Spleen (tissue), 11 donors: ENCODE results near the gene ZNF609. TPM values are rescaled to one million over a fixed set of nuclear protein-coding genes. Genes with fewer than 3 reads are reported as not detected.
A peak's percentile ranks its signal among the peaks of the same experiment; 100 is the strongest.

Source experiments
- DNase-seq: peaks from one replicate; pipeline ENCODE4 v3.0.0-alpha.2; 2020
- H3K27ac ChIP-seq, 8 donors: fragments of 200-600 bp; sonication (generic) in 7 of 8; 1 replicate in 4 of 8; 2 replicates in 4 of 8; pipeline versions ENCODE4 v1.5.0 to v1.8.0; 2016 to 2021; ENCODE audit warnings: inconsistent platforms in 4 of 8, mild to moderate bottlenecking in 4 of 8, moderate library complexity in 1 of 8
- H3K27me3 ChIP-seq, 7 donors: fragments of 200-600 bp; sonication (generic) in 6 of 7; replicated peaks in 1 of 7; 1 replicate in 4 of 7; 2 replicates in 3 of 7; pipeline versions ENCODE4 v1.5.0 to v1.8.0; 2016 to 2021; ENCODE audit warnings: inconsistent platforms in 3 of 7, mild to moderate bottlenecking in 1 of 7
- H3K36me3 ChIP-seq, 6 donors: fragments of 200-600 bp; sonication (generic) in 5 of 6; 1 replicate in 4 of 6; 2 replicates in 2 of 6; pipeline versions ENCODE4 v1.5.0 to v1.8.0; 2016 to 2021; ENCODE audit warnings: inconsistent platforms in 2 of 6
- H3K4me1 ChIP-seq, 6 donors: fragments of 200-600 bp; sonication (generic) in 5 of 6; 1 replicate in 3 of 6; 2 replicates in 3 of 6; pipeline versions ENCODE4 v1.5.0 to v1.8.0; 2016 to 2021; ENCODE audit warnings: inconsistent platforms in 3 of 6
- H3K4me3 ChIP-seq, 8 donors: fragments of 200-600 bp; sonication (generic) in 7 of 8; 1 replicate in 4 of 8; 2 replicates in 4 of 8; pipeline versions ENCODE4 v1.5.0 to v1.8.0; 2016 to 2021; ENCODE audit warnings: inconsistent platforms in 4 of 8, mild to moderate bottlenecking in 4 of 8, moderate library complexity in 2 of 8
- H3K9me3 ChIP-seq, 8 donors: fragments of 200-600 bp; sonication (generic) in 7 of 8; 1 replicate in 4 of 8; 2 replicates in 4 of 8; pipeline versions ENCODE4 v1.5.0 to v1.8.0; 2016 to 2021; ENCODE audit warnings: inconsistent platforms in 4 of 8
- POLR2A ChIP-seq, 3 donors: fragments of 450-650 bp; IDR thresholded peaks; one replicate each; pipeline ENCODE4 v1.5.1; 2017; ENCODE audit warnings: antibody characterized with exemption in 3 of 3, mild to moderate bottlenecking in 1 of 3
- POLR2AphosphoS5 ChIP-seq, 3 donors: sonication (generic); formaldehyde crosslinking; IDR thresholded peaks; one replicate each; pipeline ENCODE4 v1.5.1; 2017; ENCODE audit warnings: antibody characterized with exemption in 3 of 3
- WGBS, 5 donors: extraction: QIAGEN DNeasy Blood & Tissue Kit in 3 of 5; methylation state at CpG; one replicate each; pipeline versions ENCODE4 v1.1.5 to v1.1.7; 2013 to 2018; 5-methylcytosine and 5-hydroxymethylcytosine counted together
- intact Hi-C: fragments of 100-400 bp; cut with DNase I; formaldehyde crosslinking; loops from one replicate; pipeline ENCODE4 v1.15.0; 2023; ENCODE audit warnings: low total_unique reads
- polyA plus RNA-seq, 3 donors: library from polyadenylated mRNA; stranded (reverse); fragments of 200-250 nt; gene quantifications; one replicate each; pipeline ENCODE4 v1.2.1, GENCODE V29; 2013
- total RNA-seq, 7 donors: library from RNA; depleted of rRNA in 3 of 7; stranded (reverse); fragments of >200 nt in 3 of 7; fragmentation: NEBNext Ultra II Directional in 4 of 7; extraction: Animal tissue kit (Norgen Biotek cat#: 25700) in 4 of 7; gene quantifications; one replicate each; pipeline versions ENCODE4 v1.1.0 to v1.2.1, GENCODE V29; 2016 to 2021
- TF ChIP-seq, protein P1 (sequence below), 11 experiments: fragments of 200-600 bp in 7 of 11; fragments of 450-650 bp in 4 of 11; sonication (generic) in 4 of 11; IDR thresholded peaks in 8 of 11; conservative IDR thresholded peaks in 3 of 11; 1 replicate in 7 of 11; 2 replicates in 4 of 11; pipeline versions ENCODE4 v1.4.0 to v1.8.0; 2016 to 2021; ENCODE audit warnings: antibody characterized with exemption in 11 of 11, inconsistent platforms in 4 of 11, mild to moderate bottlenecking in 1 of 11
- donor health status: healthy with polysubstance abuse.
- donor health status: DM: no; HTN: no; CAD: no; lungs with moderate emphysema.
- donor health status: DM: no; HTN: no; CAD: no.
- donor health status: Bipolar disorder and iron deficiency.
- donor health status: healthy.
- donor health status: DM: no; HTN: no; CAD: no.
- donor health status: DM: yes; HTN: yes; CAD: no.

ZNF609 gene
- total and polyA plus RNA-seq, 10 donors, result 2.4 to 55.7 (median 38.8) TPM

DNA sequence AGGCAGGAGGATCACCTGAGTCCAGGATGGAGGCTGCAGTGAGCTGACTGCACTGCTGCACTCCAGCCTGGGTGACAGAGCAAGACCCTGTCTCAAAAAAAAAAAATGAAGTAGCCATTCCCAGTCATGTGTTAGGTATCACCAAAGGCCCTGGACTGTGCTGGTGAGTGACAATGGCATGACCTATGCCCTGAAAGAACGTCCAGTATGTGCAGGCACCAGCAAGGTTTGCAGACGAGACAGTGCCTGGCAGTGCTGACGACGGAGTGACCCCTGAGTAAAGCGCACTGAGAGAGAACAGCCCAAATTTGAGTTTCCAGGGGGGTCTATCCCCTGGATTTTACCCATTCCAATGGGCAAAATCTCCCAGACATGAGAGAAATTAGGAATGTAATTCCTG is 269.8 kb downstream of the ZNF609 start:
- no peaks in the 10 kb centered on the region for H3K9me3 ChIP-seq
- no peak overlapping the region for H3K27ac ChIP-seq
- no peak for TF ChIP-seq POLR2A (IDR thresholded peaks at IDR 0.05)
- TF ChIP-seq, protein P1, sequence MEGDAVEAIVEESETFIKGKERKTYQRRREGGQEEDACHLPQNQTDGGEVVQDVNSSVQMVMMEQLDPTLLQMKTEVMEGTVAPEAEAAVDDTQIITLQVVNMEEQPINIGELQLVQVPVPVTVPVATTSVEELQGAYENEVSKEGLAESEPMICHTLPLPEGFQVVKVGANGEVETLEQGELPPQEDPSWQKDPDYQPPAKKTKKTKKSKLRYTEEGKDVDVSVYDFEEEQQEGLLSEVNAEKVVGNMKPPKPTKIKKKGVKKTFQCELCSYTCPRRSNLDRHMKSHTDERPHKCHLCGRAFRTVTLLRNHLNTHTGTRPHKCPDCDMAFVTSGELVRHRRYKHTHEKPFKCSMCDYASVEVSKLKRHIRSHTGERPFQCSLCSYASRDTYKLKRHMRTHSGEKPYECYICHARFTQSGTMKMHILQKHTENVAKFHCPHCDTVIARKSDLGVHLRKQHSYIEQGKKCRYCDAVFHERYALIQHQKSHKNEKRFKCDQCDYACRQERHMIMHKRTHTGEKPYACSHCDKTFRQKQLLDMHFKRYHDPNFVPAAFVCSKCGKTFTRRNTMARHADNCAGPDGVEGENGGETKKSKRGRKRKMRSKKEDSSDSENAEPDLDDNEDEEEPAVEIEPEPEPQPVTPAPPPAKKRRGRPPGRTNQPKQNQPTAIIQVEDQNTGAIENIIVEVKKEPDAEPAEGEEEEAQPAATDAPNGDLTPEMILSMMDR (IDR thresholded peaks at IDR 0.05 in 8 of 11, conservative IDR thresholded peaks at IDR 0.05 in 3 of 11), result no peak
- no peak for TF ChIP-seq POLR2AphosphoS5 (IDR thresholded peaks at IDR 0.05)
- DNase-seq, result no peak
- intact Hi-C loops, result loop anchor here (10.0 kb wide), 1 partner anchor 175 kb away; no protein-coding TSS in a partner anchor
- H3K36me3 ChIP-seq, result no peaks in the 10 kb centered on the region
- H3K27me3 ChIP-seq, result peaks cover 0 to 7% (median 0%) of the 10 kb centered on the region in 7 donors
- no peak overlapping the region for H3K4me3 ChIP-seq
- 88 to 93% (median 92%) methylated on average over 5 of the region's 5 CpGs for WGBS, 5 donors
- peaks cover 0 to 27% (median 13%) of the 10 kb centered on the region in 6 donors for H3K4me1 ChIP-seq

DNA sequence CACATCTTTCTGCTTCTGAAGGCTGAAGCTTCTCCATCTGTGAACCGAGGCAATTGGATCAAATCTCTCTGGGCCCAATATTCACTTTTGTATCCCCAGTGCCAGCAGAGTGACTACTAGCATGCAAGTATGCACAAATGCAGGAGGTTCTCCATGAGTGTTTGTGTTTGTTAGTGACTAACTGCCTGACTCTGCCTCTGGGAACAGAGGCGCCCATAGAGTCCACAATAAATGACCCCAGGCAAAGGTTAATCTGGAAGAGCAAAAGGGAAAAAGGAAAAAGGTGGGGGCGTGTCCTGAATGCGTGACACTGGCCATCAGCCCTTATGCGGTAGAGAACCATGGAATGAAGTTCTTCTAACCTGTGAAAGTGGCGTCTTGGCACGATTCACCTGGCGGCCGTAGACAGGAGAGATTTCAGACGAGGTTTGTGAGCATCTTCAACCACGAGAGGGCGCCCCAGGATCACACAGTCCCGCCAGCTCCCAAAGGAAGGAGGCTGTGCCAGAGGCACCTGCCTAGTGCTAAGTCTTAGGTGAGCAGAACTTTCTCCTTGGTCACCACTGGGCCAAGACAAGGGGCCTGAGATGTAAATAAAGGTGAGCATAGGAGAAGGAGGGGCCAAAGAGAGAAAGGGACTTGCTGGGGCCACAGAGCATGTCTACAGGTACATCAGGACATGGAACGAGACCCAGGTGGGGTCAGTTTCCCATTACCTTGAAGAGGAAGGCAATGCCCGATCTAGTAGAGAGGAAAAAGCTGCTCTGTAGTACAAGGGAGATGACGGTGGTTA is 270.8 kb downstream of the ZNF609 start:
- Histone ChIP-seq H3K36me3 (no peaks in the 10 kb centered on the region), H3K27ac (no peak overlapping the region), H3K9me3 (no peaks in the 10 kb centered on the region), H3K4me3 (no peak overlapping the region), H3K4me1 (peaks cover 0 to 27% (median 13%) of the 10 kb centered on the region in 6 donors), H3K27me3 (peaks cover 0 to 7% (median 0%) of the 10 kb centered on the region in 7 donors)
- WGBS, 5 donors, result 21 to 40% (median 22%) methylated on average over 12 to 16 of the region's 16 CpGs
- intact Hi-C loops, result loop anchor here (10.0 kb wide), 1 partner anchor 174 kb away; no protein-coding TSS in a partner anchor
- peak; percentile 95 for DNase-seq
- TF ChIP-seq POLR2AphosphoS5 (IDR thresholded peaks at IDR 0.05) (peak in 2 of 3 donors; percentile 31 to 38), POLR2A (IDR thresholded peaks at IDR 0.05) (no peak)
- TF ChIP-seq, protein P1 (IDR thresholded peaks at IDR 0.05 in 8 of 11, conservative IDR thresholded peaks at IDR 0.05 in 3 of 11), result peak; percentile 79 to 94 (median 88)

DNA sequence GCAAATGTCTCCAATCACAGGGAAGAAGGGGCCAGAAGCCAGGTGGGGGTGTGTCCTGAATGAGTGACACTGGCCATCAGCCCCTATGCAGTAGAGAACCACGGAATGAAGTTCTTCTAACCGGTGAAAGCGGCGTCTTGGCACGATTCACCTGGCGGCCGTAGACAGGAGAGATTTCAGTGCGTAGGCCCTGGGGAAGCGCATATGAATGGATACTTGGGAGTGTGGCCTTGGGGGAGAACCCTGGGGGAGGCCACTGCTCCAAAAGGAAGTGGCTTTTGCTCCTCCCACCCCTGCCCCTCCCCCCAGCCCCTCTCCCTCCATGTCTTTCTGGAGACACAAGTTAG is 271.4 kb downstream of the ZNF609 start:
- intact Hi-C loops, result loop anchor here (2.0 to 10.0 kb wide), 2 partner anchors 77 to 173 kb away; no protein-coding TSS in a partner anchor
- no peaks in the 10 kb centered on the region for H3K9me3 ChIP-seq
- no peaks in the 10 kb centered on the region for H3K36me3 ChIP-seq
- peaks cover 0 to 27% (median 13%) of the 10 kb centered on the region in 6 donors for H3K4me1 ChIP-seq
- H3K4me3 ChIP-seq, result no peak overlapping the region
- peaks cover 0 to 7% (median 0%) of the 10 kb centered on the region in 7 donors for H3K27me3 ChIP-seq
- H3K27ac ChIP-seq, result no peak overlapping the region
- WGBS, 5 donors, result 56 to 79% (median 58%) methylated on average over 8 to 9 of the region's 9 CpGs
- DNase-seq, result no peak
- TF ChIP-seq, protein P1 (IDR thresholded peaks at IDR 0.05 in 8 of 11, conservative IDR thresholded peaks at IDR 0.05 in 3 of 11), result no peak
- TF ChIP-seq POLR2AphosphoS5 (IDR thresholded peaks at IDR 0.05), result no peak
- TF ChIP-seq POLR2A (IDR thresholded peaks at IDR 0.05), result no peak
